HEK293 (cell line): ENCODE results near the gene GPER1.
A peak's percentile ranks its signal among the peaks of the same experiment; 100 is the strongest.

Experiments used
- BCL11A ChIP-seq: fragments of 450-650 bp; formaldehyde crosslinking; IDR thresholded peaks from 2 replicates; pipeline ENCODE4 v1.5.1; 2016; ENCODE audit warnings: low read depth, missing biosample characterization, missing genetic modification characterization
- GFI1B ChIP-seq: fragments of 450-650 bp; formaldehyde crosslinking; IDR thresholded peaks from 2 replicates; pipeline ENCODE4 v1.5.1; 2016; ENCODE audit warnings: missing biosample characterization, missing genetic modification characterization
- GLIS1 ChIP-seq: fragments of 450-650 bp; formaldehyde crosslinking; IDR thresholded peaks from 2 replicates; pipeline ENCODE4 v1.5.1; 2016; ENCODE audit warnings: missing biosample characterization, missing genetic modification characterization
- HOXC10 ChIP-seq: sonication (generic); formaldehyde crosslinking; IDR thresholded peaks from 2 replicates; pipeline ENCODE4 v1.8.1; 2023; ENCODE audit warnings: mild to moderate bottlenecking, missing genetic modification reagents
- KLF10 ChIP-seq: fragments of 450-650 bp; IDR thresholded peaks from 2 replicates; pipeline ENCODE4 v1.5.1; 2018; ENCODE audit warnings: missing biosample characterization, mild to moderate bottlenecking, missing genetic modification characterization
- KLF9 ChIP-seq: fragments of 450-650 bp; formaldehyde crosslinking; IDR thresholded peaks from 2 replicates; pipeline ENCODE4 v1.5.1; 2016; ENCODE audit warnings: missing biosample characterization, missing genetic modification characterization, low read depth
- PATZ1 ChIP-seq: fragments of 450-650 bp; formaldehyde crosslinking; IDR thresholded peaks from 2 replicates; pipeline ENCODE4 v1.5.1; 2016; ENCODE audit warnings: missing biosample characterization, missing genetic modification characterization
- PBX3 ChIP-seq: sonication (generic); formaldehyde crosslinking; IDR thresholded peaks from 2 replicates; pipeline ENCODE4 v1.8.1; 2022; ENCODE audit warnings: mild to moderate bottlenecking, moderate library complexity, missing genetic modification reagents
- RBAK ChIP-seq: fragments of 450-650 bp; formaldehyde crosslinking; IDR thresholded peaks from 2 replicates; pipeline ENCODE4 v1.5.1; 2016; ENCODE audit warnings: missing biosample characterization, missing genetic modification characterization
- SCRT1 ChIP-seq: fragments of 450-650 bp; formaldehyde crosslinking; IDR thresholded peaks from 2 replicates; pipeline ENCODE4 v1.5.1; 2016; ENCODE audit warnings: missing biosample characterization, missing genetic modification characterization, borderline replicate concordance
- SP2 ChIP-seq: fragments of 450-650 bp; formaldehyde crosslinking; IDR thresholded peaks from 2 replicates; pipeline ENCODE4 v1.5.1; 2016; ENCODE audit warnings: missing biosample characterization, missing genetic modification characterization
- ZBTB17 ChIP-seq: fragments of 450-650 bp; formaldehyde crosslinking; IDR thresholded peaks from 2 replicates; pipeline ENCODE4 v1.5.1; 2016; ENCODE audit warnings: missing biosample characterization, missing genetic modification characterization
- ZBTB6 ChIP-seq: fragments of 450-650 bp; formaldehyde crosslinking; IDR thresholded peaks from 2 replicates; pipeline ENCODE4 v1.5.1; 2017; ENCODE audit warnings: missing biosample characterization, missing genetic modification characterization
- ZNF169 ChIP-seq: fragments of 450-650 bp; formaldehyde crosslinking; IDR thresholded peaks from 2 replicates; pipeline ENCODE4 v1.5.1; 2016; ENCODE audit warnings: missing biosample characterization, missing genetic modification characterization
- ZNF514 ChIP-seq: fragments of 450-650 bp; formaldehyde crosslinking; IDR thresholded peaks from 2 replicates; pipeline ENCODE4 v1.5.1; 2016; ENCODE audit warnings: missing biosample characterization, missing genetic modification characterization
- ZNF561 ChIP-seq: fragments of 450-650 bp; IDR thresholded peaks from 2 replicates; pipeline ENCODE4 v1.5.1; 2018; ENCODE audit warnings: missing biosample characterization, missing genetic modification characterization, borderline replicate concordance
- ZNF580 ChIP-seq: fragments of 450-650 bp; formaldehyde crosslinking; IDR thresholded peaks from 2 replicates; pipeline ENCODE4 v1.5.1; 2016; ENCODE audit warnings: missing biosample characterization, missing genetic modification characterization
- ZNF670 ChIP-seq: fragments of 450-650 bp; formaldehyde crosslinking; IDR thresholded peaks from 2 replicates; pipeline ENCODE4 v1.5.1; 2016; ENCODE audit warnings: missing biosample characterization, missing genetic modification characterization, low read depth
- TF ChIP-seq, protein P1 (sequence below): fragments of 450-650 bp; formaldehyde crosslinking; IDR thresholded peaks from 2 replicates; pipeline ENCODE4 v1.5.1; 2016; ENCODE audit warnings: missing biosample characterization, missing genetic modification characterization
- TF ChIP-seq, protein P2 (sequence below): fragments of 450-650 bp; formaldehyde crosslinking; IDR thresholded peaks from 2 replicates; pipeline ENCODE4 v1.5.0; 2017; ENCODE audit warnings: missing biosample characterization, missing genetic modification characterization, borderline replicate concordance
- TF ChIP-seq, protein P3 (sequence below): fragments of 450-650 bp; formaldehyde crosslinking; IDR thresholded peaks from 2 replicates; pipeline ENCODE4 v1.5.1; 2017; ENCODE audit warnings: missing biosample characterization, mild to moderate bottlenecking, missing genetic modification characterization, moderate library complexity
- TF ChIP-seq, protein P4 (sequence below): fragments of 450-650 bp; formaldehyde crosslinking; IDR thresholded peaks from 2 replicates; pipeline ENCODE4 v1.5.1; 2016; ENCODE audit warnings: missing biosample characterization, missing genetic modification characterization
- TF ChIP-seq, protein P5 (sequence below): fragments of 450-650 bp; IDR thresholded peaks from 2 replicates; pipeline ENCODE4 v1.5.1; 2018; ENCODE audit warnings: missing biosample characterization, mild to moderate bottlenecking, missing genetic modification characterization

GPER1 gene

DNA sequence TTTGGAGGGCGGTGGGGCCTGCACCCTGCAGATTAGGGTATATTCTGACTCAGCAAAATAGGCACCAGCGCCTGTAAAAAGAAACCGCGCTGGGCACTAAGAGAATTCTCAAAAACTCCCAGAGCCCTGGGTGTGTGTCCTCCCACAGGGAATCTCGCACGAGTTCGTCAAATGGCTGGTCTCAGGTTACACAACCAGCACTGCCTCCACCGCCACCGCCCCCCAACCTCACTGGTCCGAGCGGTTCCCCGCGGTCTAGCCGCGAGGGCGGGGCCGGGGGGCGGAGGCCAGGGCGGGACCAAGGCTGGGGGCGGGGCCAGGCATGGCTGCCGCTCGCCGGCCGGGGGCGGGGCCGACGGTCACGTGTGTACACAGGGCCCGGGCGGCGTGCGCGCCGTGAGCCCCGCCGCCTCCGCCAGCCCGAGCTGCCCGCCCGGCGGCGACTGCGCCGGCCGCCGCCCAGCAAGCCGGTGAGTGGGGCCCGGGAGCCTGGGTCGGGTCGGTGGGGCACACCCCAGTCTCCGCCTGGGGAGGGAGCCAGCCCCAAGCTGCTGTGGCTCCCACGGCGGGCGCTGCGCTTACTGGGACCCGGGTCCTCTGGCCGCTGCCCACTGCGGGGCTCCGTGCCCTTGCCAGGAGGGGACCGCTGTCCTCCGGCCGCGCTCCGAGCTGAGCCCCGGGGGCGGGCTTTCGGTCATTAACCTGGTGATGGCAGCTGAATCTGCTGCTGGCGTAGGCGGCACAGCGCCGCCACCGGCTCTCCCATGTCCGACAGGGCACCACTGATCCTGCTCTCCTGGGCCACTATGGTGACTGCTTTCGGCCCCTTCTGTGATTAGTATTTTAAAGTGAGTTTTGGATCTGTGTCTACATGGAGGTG lies 43.5 kb upstream of the GPER1 start, which contains the start of gene GPR146 (continued):
- TF ChIP-seq PBX3 (CRISPR knock-in tag) (0 out of 2 replicates have a peak, but pooled peaks have one; percentile 44), ZBTB17 (tag by site-specific recombination) (0 out of 2 replicates have a peak, but pooled peaks have one; percentile 9), ZNF561 (0 out of 2 replicates have a peak, but pooled peaks have one; percentile 42), ZNF670 (tag by site-specific recombination) (no peak), ZNF580 (tag by site-specific recombination) (no peak), GLIS1 (tag by site-specific recombination) (peak; percentile 61), GFI1B (tag by site-specific recombination) (no peak), SP2 (peak; percentile 72), SCRT1 (tag by site-specific recombination) (no peak), KLF10 (tag by site-specific recombination) (peak; percentile 96), ZBTB6 (tag by site-specific recombination) (no peak), RBAK (tag by site-specific recombination) (no peak), BCL11A (tag by site-specific recombination) (no peak), ZNF169 (tag by site-specific recombination) (no peak), HOXC10 (CRISPR knock-in tag) (no peak), PATZ1 (peak; percentile 83), ZNF514 (tag by site-specific recombination) (no peak), KLF9 (tag by site-specific recombination) (peak; percentile 69; the same call in 1 of the 2 replicates)
- TF ChIP-seq, protein P1, sequence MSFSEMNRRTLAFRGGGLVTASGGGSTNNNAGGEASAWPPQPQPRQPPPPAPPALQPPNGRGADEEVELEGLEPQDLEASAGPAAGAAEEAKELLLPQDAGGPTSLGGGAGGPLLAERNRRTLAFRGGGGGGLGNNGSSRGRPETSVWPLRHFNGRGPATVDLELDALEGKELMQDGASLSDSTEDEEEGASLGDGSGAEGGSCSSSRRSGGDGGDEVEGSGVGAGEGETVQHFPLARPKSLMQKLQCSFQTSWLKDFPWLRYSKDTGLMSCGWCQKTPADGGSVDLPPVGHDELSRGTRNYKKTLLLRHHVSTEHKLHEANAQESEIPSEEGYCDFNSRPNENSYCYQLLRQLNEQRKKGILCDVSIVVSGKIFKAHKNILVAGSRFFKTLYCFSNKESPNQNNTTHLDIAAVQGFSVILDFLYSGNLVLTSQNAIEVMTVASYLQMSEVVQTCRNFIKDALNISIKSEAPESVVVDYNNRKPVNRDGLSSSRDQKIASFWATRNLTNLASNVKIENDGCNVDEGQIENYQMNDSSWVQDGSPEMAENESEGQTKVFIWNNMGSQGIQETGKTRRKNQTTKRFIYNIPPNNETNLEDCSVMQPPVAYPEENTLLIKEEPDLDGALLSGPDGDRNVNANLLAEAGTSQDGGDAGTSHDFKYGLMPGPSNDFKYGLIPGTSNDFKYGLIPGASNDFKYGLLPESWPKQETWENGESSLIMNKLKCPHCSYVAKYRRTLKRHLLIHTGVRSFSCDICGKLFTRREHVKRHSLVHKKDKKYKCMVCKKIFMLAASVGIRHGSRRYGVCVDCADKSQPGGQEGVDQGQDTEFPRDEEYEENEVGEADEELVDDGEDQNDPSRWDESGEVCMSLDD (tag by site-specific recombination) = no peak
- TF ChIP-seq, protein P2, sequence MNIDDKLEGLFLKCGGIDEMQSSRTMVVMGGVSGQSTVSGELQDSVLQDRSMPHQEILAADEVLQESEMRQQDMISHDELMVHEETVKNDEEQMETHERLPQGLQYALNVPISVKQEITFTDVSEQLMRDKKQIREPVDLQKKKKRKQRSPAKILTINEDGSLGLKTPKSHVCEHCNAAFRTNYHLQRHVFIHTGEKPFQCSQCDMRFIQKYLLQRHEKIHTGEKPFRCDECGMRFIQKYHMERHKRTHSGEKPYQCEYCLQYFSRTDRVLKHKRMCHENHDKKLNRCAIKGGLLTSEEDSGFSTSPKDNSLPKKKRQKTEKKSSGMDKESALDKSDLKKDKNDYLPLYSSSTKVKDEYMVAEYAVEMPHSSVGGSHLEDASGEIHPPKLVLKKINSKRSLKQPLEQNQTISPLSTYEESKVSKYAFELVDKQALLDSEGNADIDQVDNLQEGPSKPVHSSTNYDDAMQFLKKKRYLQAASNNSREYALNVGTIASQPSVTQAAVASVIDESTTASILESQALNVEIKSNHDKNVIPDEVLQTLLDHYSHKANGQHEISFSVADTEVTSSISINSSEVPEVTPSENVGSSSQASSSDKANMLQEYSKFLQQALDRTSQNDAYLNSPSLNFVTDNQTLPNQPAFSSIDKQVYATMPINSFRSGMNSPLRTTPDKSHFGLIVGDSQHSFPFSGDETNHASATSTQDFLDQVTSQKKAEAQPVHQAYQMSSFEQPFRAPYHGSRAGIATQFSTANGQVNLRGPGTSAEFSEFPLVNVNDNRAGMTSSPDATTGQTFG (tag by site-specific recombination) = no peak
- TF ChIP-seq, protein P3, sequence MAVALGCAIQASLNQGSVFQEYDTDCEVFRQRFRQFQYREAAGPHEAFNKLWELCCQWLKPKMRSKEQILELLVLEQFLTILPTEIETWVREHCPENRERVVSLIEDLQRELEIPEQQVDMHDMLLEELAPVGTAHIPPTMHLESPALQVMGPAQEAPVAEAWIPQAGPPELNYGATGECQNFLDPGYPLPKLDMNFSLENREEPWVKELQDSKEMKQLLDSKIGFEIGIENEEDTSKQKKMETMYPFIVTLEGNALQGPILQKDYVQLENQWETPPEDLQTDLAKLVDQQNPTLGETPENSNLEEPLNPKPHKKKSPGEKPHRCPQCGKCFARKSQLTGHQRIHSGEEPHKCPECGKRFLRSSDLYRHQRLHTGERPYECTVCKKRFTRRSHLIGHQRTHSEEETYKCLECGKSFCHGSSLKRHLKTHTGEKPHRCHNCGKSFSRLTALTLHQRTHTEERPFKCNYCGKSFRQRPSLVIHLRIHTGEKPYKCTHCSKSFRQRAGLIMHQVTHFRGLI = 0 out of 2 replicates have a peak, but pooled peaks have one; percentile 15
- TF ChIP-seq, protein P4, sequence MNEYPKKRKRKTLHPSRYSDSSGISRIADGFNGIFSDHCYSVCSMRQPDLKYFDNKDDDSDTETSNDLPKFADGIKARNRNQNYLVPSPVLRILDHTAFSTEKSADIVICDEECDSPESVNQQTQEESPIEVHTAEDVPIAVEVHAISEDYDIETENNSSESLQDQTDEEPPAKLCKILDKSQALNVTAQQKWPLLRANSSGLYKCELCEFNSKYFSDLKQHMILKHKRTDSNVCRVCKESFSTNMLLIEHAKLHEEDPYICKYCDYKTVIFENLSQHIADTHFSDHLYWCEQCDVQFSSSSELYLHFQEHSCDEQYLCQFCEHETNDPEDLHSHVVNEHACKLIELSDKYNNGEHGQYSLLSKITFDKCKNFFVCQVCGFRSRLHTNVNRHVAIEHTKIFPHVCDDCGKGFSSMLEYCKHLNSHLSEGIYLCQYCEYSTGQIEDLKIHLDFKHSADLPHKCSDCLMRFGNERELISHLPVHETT (tag by site-specific recombination) = no peak
- TF ChIP-seq, protein P5, sequence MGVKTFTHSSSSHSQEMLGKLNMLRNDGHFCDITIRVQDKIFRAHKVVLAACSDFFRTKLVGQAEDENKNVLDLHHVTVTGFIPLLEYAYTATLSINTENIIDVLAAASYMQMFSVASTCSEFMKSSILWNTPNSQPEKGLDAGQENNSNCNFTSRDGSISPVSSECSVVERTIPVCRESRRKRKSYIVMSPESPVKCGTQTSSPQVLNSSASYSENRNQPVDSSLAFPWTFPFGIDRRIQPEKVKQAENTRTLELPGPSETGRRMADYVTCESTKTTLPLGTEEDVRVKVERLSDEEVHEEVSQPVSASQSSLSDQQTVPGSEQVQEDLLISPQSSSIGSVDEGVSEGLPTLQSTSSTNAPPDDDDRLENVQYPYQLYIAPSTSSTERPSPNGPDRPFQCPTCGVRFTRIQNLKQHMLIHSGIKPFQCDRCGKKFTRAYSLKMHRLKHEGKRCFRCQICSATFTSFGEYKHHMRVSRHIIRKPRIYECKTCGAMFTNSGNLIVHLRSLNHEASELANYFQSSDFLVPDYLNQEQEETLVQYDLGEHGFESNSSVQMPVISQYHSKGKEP (tag by site-specific recombination) = no peak
